Measurements from ENCODE around the gene TMEM145.

Gene TMEM145

DNA sequence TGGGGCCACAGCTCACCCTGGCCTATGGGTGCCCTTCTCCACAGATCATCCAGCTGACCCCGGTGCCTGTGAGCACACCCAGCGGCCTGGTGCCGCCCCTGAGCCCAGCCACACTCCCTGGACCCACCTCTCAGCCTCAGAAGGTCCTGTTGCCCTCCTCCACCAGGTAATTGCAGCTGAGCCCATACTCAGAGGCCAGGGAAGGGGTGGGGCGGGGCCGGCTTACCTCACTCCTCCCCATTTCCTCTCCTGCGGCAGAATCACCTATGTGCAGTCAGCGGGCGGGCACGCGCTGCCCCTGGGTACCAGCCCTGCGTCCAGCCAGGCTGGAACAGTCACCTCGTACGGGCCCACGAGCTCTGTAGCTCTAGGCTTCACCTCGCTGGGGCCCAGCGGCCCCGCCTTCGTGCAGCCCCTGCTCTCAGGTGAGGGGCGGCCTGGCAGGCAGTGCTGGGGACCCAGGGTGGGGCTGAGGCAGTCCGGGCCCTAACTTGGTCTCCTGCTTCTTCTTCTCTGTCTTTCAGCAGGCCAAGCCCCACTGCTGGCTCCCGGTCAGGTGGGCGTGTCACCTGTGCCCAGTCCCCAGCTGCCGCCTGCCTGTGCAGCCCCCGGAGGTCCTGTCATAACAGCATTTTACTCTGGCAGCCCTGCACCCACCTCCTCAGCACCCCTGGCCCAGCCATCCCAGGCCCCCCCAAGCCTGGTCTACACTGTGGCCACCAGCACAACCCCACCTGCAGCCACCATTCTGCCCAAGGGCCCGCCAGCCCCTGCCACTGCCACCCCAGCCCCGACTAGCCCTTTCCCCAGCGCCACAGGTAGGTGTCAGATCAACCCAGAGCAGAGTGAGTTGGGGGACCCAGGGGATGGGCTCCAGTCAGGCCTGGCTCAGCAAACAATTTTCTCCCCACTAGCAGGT is 20.8 kb upstream of the TMEM145 start:
- TF ChIP-seq ZNF8 (CRISPR knock-in tag; IDR thresholded peaks at IDR 0.05), result no peak
- no peak for TF ChIP-seq PPARA (CRISPR knock-in tag; IDR thresholded peaks at IDR 0.05; ENCODE audit: borderline replicate concordance)
- TF ChIP-seq, protein P1, sequence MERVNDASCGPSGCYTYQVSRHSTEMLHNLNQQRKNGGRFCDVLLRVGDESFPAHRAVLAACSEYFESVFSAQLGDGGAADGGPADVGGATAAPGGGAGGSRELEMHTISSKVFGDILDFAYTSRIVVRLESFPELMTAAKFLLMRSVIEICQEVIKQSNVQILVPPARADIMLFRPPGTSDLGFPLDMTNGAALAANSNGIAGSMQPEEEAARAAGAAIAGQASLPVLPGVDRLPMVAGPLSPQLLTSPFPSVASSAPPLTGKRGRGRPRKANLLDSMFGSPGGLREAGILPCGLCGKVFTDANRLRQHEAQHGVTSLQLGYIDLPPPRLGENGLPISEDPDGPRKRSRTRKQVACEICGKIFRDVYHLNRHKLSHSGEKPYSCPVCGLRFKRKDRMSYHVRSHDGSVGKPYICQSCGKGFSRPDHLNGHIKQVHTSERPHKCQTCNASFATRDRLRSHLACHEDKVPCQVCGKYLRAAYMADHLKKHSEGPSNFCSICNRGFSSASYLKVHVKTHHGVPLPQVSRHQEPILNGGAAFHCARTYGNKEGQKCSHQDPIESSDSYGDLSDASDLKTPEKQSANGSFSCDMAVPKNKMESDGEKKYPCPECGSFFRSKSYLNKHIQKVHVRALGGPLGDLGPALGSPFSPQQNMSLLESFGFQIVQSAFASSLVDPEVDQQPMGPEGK (CRISPR knock-in tag; IDR thresholded peaks at IDR 0.05; ENCODE audit: borderline replicate concordance), result no peak
- TF ChIP-seq ZNF70 (CRISPR knock-in tag; IDR thresholded peaks at IDR 0.05), result no peak
- ATAC-seq, result no peak

GRCh38 chr19:42292963-42293362 is 20.1 kb upstream of the TMEM145 start:
- TF ChIP-seq OSR1 (CRISPR knock-in tag; IDR thresholded peaks at IDR 0.05) (no peak), ISL1 (CRISPR knock-in tag; IDR thresholded peaks at IDR 0.05) (no peak), ZC3H10 (CRISPR knock-in tag; IDR thresholded peaks at IDR 0.05) (no peak), ARNTL (CRISPR knock-in tag; IDR thresholded peaks at IDR 0.05; ENCODE audit: borderline replicate concordance, low read depth) (no peak), PPARA (CRISPR knock-in tag; IDR thresholded peaks at IDR 0.05; ENCODE audit: borderline replicate concordance) (no peak), BACH2 (CRISPR knock-in tag; IDR thresholded peaks at IDR 0.05; ENCODE audit: borderline replicate concordance) (no peak), ZFP30 (CRISPR knock-in tag; IDR thresholded peaks at IDR 0.05) (no peak), RARB (CRISPR knock-in tag; IDR thresholded peaks at IDR 0.05) (no peak)
- TF ChIP-seq, protein P1 (CRISPR knock-in tag; IDR thresholded peaks at IDR 0.05; ENCODE audit: borderline replicate concordance), result no peak
- no peak for ATAC-seq

DNA sequence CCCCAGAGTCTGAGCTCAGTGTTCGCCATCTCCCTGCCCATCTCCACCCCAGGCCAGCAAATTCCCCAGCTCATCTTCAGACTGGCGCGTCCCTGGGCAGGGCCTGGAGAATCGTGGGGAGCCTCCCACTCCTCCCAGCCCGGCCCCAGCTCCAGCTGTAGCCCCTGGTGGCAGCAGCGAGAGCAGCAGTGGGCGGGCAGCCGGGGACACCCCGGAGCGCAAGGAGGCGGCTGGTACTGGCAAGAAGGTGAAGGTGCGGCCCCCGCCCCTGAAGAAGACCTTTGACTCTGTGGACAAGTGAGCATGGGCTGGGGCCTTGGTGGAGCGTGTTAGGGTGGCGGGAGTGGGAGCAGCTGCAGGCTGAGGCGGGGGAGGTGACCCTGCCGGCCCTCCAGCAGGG is 19.6 kb upstream of the TMEM145 start:
- TF ChIP-seq ZNF70 (CRISPR knock-in tag; IDR thresholded peaks at IDR 0.05), result no peak
- no peak for TF ChIP-seq BACH2 (CRISPR knock-in tag; IDR thresholded peaks at IDR 0.05; ENCODE audit: borderline replicate concordance)
- no peak for TF ChIP-seq CREB5 (CRISPR knock-in tag; IDR thresholded peaks at IDR 0.05; ENCODE audit: low read depth)
- no peak for TF ChIP-seq RARB (CRISPR knock-in tag; IDR thresholded peaks at IDR 0.05)
- no peak for TF ChIP-seq ZFP3 (CRISPR knock-in tag; IDR thresholded peaks at IDR 0.05)
- TF ChIP-seq TCF4 (CRISPR knock-in tag; IDR thresholded peaks at IDR 0.05; ENCODE audit: borderline replicate concordance), result no peak
- no peak for TF ChIP-seq TOX (CRISPR knock-in tag; IDR thresholded peaks at IDR 0.05; ENCODE audit: borderline replicate concordance)
- TF ChIP-seq ZFP30 (CRISPR knock-in tag; IDR thresholded peaks at IDR 0.05), result no peak
- no peak for TF ChIP-seq ISL1 (CRISPR knock-in tag; IDR thresholded peaks at IDR 0.05)
- no peak for TF ChIP-seq GLIS3 (CRISPR knock-in tag; IDR thresholded peaks at IDR 0.05)
- no peak for TF ChIP-seq POU6F1 (CRISPR knock-in tag; IDR thresholded peaks at IDR 0.05; ENCODE audit: borderline replicate concordance, low read depth)
- no peak for TF ChIP-seq CSDC2 (CRISPR knock-in tag; IDR thresholded peaks at IDR 0.05)
- no peak for TF ChIP-seq ARNTL (CRISPR knock-in tag; IDR thresholded peaks at IDR 0.05; ENCODE audit: borderline replicate concordance, low read depth)
- no peak for TF ChIP-seq ZNF8 (CRISPR knock-in tag; IDR thresholded peaks at IDR 0.05)
- TF ChIP-seq, protein P1 (CRISPR knock-in tag; IDR thresholded peaks at IDR 0.05; ENCODE audit: borderline replicate concordance), result no peak
- no peak for ATAC-seq
